ENCODE measurements around the gene AKR1C4.

Gene AKR1C4

DNA sequence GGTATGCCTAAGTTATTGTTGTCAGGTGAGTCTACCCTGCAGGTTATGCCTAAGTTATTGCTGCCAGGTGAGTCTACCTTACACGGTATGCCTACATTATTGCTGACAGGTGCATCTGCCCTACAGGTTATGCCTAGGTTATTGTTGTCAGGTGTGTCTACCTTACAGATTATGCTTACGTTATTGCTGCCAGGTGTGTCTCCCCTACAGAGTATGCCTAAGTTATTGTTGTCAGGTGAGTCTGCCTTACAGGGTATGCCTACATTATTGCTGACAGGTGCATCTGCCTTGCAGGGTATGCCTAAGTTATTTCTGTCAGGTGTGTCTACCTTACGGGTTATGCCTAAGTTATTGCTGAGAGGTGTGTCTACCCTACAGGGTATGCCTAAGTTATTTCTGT, 64.2 kb downstream of the AKR1C4 start:
- TF ChIP-seq, protein P1, sequence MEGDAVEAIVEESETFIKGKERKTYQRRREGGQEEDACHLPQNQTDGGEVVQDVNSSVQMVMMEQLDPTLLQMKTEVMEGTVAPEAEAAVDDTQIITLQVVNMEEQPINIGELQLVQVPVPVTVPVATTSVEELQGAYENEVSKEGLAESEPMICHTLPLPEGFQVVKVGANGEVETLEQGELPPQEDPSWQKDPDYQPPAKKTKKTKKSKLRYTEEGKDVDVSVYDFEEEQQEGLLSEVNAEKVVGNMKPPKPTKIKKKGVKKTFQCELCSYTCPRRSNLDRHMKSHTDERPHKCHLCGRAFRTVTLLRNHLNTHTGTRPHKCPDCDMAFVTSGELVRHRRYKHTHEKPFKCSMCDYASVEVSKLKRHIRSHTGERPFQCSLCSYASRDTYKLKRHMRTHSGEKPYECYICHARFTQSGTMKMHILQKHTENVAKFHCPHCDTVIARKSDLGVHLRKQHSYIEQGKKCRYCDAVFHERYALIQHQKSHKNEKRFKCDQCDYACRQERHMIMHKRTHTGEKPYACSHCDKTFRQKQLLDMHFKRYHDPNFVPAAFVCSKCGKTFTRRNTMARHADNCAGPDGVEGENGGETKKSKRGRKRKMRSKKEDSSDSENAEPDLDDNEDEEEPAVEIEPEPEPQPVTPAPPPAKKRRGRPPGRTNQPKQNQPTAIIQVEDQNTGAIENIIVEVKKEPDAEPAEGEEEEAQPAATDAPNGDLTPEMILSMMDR (IDR thresholded peaks at IDR 0.05; ENCODE audit: low read depth, low read length), result no peak
- in situ Hi-C loops (cut with HindIII; ENCODE audit: low sequenced_read_pairs), result no loop called here
- no peak for DNase-seq (ENCODE audit: low read depth, low spot score)
- H3K4me3 ChIP-seq (ENCODE audit: low read depth, low read length), result no peak overlapping the region

DNA sequence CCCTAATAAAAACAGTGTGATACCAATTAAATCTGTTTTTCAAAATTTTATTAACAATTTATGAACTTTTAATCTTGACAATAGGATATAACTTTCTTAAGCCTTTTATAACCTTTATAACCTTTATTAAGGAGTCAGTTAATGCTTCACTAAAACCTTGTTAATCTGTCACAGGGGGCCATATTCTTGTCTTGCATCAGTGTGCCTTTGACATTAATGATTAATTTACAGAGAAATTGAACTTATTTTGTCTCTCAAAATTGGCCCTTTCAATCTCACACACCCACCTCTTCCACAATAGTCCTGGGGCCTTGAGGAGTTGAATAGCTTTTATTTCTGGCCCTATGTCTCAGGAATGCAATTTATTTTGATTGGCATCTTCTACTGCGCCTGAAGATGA, 68.5 kb downstream of the AKR1C4 start:
- in situ Hi-C loops (cut with HindIII; ENCODE audit: low sequenced_read_pairs), result no loop called here
- H3K4me3 ChIP-seq (ENCODE audit: low read depth, low read length), result no peak overlapping the region
- no peak for DNase-seq (ENCODE audit: low read depth, low spot score)
- TF ChIP-seq, protein P1 (IDR thresholded peaks at IDR 0.05; ENCODE audit: low read depth, low read length), result no peak

DNA sequence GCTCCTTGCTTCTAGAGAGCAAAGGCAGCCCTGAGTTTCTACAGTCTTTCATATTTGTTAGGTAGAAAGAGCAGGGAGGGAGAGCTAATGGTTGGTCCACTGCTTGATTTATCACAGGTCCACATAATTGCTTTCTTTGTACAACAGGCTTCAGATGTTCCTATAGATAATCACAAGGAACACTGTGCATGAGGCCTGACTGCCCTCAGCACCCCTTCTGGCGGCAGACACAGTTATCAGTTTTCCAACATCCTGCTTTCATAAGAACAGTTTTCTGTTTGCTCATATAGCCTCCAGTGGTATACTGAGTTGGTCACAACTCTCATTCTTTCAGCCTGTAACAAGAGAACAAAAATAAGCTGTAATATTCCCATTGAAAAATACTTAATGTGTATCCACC, 69.7 kb downstream of the AKR1C4 start:
- TF ChIP-seq, protein P1 (IDR thresholded peaks at IDR 0.05; ENCODE audit: low read depth, low read length), result no peak
- in situ Hi-C loops (cut with HindIII; ENCODE audit: low sequenced_read_pairs), result no loop called here
- no peak overlapping the region for H3K4me3 ChIP-seq (ENCODE audit: low read depth, low read length)
- DNase-seq (ENCODE audit: low read depth, low spot score), result no peak

DNA sequence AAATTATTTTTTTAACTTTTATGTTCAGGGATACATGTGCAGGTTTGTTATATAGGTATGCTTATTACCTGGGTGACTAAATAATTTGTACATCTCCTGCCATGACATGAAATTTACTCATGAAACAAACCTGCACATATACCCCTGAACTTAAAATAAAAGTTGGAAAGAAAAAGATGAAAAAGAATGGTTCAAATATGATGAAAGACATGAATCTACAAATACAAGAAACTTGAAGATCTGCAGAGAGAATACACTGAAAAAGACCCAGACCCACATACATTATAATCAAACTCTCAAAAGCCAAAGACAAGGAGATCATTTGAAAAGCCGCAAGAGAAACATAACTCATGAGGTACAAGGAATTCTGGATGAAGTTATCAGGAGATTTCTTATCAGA, 70.2 kb downstream of the AKR1C4 start:
- no peak for DNase-seq (ENCODE audit: low read depth, low spot score)
- TF ChIP-seq, protein P1 (IDR thresholded peaks at IDR 0.05; ENCODE audit: low read depth, low read length), result no peak
- in situ Hi-C loops (cut with HindIII; ENCODE audit: low sequenced_read_pairs), result no loop called here
- no peak overlapping the region for H3K4me3 ChIP-seq (ENCODE audit: low read depth, low read length)

DNA sequence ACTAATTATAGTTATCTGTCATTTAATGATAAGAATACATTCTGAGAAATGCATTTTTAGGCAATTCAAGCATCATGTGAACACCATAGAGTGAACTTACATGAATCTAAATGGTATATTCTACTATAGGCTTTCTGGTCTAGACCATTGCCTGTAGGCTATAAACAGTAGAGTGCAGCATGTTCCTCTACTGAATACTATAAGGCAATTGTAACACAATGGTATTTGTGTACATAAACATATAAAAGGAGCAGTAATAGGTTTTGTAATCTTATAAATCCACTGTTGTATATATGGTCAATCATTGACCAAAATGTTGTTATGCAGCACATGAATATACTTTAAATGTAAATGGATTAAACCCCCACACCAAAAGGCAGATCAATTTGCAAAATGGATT, 71.6 kb downstream of the AKR1C4 start:
- H3K4me3 ChIP-seq (ENCODE audit: low read depth, low read length), result no peak overlapping the region
- in situ Hi-C loops (cut with HindIII; ENCODE audit: low sequenced_read_pairs), result no loop called here
- TF ChIP-seq, protein P1 (IDR thresholded peaks at IDR 0.05; ENCODE audit: low read depth, low read length), result no peak
- DNase-seq (ENCODE audit: low read depth, low spot score), result no peak
